Activated CD4-positive, alpha-beta T cell treated with anti-CD3 and anti-CD28 coated beads for 24 hours (primary cell): Measurements from ENCODE around the gene CORO1A.
"Not testable (repeated sequence)": the region's sequence is repeated elsewhere in the genome, so short reads cannot be mapped to it uniquely, and the experiment has no call there.

Experiments
- DNase-seq, 2 donors: peaks; one replicate each; pipeline ENCODE4 v3.0.0-alpha.2; 2020; ENCODE audit warnings: low read depth in 2 of 2

Gene CORO1A

DNA sequence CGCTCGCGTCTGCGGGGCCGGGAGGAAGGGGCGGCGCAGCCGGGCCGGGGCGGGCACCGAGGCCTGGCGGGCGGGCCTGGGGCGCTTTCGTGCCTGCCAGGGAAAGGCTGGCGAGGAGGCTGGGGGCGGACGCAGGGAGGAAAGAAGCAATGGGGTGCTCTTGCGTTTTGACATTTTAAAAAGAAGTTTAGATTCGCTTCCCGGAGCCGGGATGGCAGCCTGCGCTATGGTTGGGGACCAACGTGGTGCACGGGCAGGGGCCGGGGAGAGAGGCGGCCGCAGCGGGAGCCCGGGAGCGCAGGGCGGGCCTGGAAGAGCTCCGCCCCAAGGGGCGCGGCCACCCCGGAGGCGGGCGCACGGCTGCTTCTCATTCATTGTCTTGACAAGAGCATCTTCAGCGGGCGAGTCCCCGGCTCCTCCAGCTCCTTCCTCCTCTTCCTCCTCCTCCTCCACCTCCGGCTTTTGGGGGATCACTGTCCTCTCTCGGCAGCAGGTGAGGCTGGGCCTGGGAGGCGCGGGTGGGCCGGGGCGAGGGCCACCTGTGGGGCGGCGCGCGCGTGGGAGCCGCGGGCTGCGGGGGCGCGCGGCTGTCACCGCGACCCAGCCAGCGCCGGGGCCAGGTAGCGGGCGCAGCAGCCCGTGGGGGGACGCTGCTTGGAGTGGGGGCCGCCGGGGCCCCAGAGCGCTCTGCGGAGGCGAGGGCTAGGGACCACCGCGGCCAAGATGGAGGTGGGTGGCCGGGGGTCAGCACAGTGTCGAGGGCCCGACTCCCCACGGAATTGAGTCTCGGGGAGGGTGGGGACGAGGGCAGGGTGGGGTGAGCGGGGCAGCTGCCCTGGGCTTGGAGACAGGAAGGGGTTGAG, at the start of gene CORO1A:
CORO1A (plus strand) TSS at position 370 of the 863 bp plus-strand sequence. CDS start 1,608 bp downstream, outside the sequence.
- peak; percentile 74 to 83 for DNase-seq

DNA sequence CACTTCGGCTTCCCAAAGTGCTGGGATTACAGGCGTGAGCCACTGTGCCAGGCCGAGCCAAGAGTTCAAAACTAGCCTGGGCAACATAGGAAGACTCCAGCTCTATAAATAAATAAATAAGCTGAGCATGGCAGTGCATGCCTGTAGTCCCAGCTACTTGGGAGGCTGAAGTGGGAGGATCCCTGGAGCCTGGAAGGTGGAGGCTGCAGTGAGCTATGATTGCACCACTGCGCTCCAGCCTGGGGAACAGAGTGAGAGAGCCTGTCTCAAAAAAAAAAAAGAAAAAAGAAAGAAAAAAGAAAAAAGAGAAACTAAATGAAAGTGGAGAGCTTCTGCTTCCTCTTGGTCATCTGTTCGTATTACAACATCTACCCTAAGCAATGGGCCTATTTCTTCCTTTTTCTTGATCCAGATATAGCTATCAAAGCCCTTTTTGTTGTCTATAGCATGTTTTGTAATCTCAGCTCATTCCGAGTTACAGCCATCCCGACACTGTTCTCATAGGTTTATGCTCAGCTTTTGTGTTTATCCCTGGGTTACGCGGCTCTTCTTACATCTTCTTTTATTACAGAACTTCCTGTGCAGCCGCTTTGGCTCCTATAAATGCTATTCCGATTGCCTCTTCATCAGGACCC, 46.3 kb upstream of the CORO1A start:
- DNase-seq = no peak

DNA sequence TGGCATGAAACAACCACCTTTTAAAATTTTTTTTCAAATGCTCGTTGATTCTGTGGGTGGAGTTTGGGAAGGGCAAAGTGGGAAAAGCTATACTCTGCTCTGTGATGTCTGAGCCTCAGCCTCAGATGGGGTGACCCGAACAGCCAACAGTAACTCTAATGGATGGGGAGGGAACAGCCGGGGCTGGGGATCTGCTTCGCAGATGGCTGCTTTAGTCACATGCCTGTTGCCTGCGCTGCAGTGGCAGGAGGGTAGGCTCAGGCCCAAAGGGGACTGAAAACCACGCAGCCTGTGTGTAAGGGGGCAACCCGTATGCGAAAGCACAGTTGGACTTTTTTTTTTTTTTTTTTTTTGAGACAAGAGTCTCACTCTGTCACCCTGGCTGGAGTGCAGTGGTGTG, 45.5 kb upstream of the CORO1A start:
- no peak for DNase-seq

DNA sequence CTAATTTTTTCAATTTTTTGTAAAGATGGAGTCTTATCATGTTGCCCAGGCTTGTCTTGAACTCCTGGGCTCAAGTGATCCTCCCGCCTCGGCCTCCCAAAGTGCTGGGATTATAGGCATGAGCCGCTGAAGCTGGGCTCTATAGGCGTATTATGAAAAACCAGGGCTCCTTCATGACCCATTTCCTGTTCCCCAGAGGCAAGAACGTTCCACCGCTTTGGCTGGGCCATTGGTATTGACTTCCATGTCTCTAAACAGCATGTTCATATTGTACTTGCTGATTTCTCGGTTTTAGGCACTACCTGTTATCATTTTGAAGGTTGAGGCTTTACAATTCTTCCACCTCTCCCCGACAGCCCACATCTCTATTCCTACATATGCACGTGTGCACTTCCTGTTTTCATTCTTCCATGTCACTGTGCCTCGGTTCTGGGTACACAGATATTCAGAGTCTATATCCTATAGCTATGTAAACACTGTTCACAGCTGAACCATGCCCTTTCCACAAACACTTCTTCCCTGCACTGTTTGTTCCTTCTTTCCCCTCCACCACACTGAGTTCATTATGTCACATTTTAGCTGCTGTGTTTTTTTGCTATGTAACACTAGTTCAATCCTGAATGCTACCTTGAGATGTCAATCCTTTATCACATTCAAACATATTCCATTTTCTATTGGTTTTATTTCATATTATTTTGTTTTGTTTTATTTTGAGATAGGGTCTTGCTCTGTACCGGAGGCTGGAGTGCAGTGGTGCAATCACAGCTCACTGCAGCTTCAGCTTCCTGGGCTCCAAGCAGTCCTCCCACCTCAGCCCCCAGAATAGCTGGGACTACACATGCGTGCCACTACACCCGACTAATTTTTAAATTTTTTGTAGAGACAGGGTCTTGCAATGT, 43.6 kb upstream of the CORO1A start:
- DNase-seq = no peak

DNA sequence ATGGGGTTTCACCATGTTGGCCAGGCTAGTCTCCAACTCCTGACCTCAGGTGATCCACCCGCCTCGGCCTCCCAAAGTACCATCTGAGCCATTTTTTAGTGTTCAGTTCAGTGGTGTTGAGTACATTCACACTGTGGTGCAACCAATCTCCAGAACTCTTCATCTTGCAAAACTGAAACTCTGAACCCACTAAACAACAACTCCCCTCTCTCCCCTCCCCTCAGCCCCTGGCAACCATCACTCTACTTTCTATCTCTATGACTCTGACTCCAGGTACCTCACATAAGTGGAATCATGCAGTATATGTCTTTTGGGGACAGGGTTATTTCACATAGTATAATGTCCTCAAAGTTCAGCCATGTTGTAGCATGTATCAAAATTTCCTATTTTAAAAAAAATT, 41.7 kb upstream of the CORO1A start:
- no peak for DNase-seq

DNA sequence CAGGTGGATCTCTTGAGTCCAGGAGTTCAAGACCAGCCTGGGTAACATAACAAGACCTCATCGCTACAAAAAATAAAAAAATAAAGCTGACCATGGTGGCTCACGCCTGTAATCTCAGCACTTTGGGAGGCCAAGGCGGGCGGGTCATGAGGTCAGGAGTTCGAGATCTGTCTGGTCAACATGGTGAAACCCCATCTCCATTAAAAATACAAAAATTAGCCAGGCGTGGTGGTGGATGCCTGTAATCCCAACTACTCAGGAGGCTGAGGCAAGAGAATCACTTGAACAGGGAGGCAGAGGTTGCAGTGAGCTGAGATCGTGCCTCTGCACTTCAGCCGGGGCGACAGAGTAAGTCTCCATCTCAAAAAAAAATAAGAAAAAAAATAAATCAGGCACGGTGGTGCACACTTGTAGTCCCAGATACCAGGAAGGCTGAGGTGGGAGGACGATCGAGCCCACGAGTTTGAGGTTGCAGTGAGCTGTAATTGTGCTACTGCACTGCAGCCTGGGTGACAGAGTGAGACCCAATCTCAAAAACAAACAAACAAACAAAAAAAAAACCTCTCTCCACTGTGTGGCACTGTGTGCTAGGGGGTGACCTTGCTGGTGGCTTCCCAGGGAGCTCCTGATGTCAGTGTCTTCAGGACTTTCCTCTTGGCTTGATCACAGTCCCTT, 40.6 kb upstream of the CORO1A start:
- no peak for DNase-seq

DNA sequence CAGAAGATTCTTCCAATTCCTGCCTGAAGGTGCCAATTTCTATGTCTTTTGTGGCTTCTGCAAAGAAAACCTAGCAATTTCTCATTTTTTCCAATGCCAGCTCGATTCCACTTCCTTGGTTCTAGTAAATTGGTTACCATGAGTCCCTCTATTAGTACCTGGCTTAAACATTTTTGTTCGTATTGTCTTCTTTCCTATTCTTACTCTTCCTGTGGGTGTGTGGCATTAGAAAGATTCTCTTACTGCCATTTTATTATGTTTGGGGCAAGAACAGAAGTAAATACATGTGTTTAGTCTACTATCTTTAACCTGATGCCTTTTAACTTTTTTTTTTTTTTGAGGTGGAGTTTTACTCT, 40.1 kb upstream of the CORO1A start:
- no peak for DNase-seq

DNA sequence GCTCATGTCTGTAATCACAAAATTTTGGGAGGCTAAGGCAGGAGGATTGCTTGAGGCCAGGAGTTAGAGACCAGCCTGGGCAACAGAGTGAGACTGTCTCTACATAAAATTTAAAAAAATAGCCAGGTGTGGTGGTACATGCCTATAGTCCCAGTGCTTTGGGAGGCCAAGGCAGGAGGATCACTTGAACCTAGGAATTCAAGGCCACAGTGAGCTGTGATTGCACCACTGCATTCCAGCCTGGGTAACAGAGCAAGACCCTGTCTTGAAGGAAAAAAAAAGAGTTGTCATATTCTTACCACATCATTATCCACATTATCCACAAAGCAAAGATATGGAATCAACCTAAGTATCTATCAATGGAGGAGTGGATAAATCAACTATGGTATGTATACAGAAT, 39.4 kb upstream of the CORO1A start:
- DNase-seq = no peak

DNA sequence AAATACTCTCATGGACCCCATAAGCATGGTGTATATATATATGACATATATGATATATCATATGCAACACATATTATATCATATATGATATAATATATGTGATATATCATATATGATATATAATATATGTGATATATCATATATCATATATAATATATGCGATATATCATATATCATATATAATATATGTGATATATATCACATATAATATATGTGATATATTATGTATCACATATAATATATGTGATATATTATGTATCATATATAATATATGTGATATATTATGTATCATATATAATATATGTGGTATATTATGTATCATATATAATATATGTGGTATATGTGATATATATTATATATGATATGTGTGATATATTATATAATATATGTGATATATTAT, 38.5 kb upstream of the CORO1A start:
- DNase-seq = no peak

DNA sequence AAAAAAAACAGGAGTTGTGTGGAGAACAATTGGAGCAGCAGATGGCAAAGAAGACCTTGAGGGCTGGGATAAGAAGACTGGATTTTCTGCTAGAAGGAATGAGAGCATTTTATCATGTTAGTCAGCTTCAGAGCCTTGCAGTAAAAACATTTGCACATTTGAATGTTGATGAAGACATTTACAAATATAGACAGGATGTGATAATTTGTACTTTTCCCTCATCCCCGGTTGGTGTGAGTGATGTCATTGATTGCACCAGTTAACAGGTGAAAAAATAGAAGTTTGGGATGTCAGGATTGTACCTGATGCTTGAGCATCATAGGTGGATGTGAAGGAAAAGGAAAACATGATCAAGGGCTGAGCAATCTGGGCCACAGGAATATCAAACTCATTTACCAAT, 37.7 kb upstream of the CORO1A start:
- no peak for DNase-seq

DNA sequence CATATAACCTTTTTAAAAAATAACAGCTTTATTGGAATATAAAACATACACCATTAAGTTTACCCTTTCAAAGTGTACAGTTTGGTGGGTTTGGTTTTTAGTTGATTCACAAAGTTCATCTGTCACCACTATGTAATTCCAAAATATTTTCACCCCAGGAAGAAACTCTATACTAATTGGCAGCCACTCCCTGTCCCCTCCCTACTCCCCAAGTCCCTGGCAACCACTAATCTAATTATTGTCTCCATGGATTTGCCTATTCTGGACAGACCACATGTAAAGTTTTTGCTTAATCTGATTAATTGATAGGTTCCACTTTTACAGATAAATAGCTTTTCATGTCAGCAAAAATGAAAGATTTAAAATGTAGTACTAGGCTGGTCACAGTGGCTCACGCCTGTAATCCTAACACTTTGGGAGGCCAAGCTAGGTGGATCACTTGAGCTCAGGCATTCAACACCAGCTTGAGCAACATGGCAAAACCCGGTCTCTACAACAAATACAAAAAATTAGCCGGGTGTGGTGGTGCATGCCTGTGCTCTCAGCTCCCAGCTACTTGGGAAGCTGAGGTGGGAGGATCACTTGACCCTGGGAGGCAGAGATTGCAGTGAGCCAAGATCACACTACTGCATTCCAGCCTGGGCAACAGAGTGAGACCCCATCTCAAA, 35.4 kb upstream of the CORO1A start:
- no peak for DNase-seq

DNA sequence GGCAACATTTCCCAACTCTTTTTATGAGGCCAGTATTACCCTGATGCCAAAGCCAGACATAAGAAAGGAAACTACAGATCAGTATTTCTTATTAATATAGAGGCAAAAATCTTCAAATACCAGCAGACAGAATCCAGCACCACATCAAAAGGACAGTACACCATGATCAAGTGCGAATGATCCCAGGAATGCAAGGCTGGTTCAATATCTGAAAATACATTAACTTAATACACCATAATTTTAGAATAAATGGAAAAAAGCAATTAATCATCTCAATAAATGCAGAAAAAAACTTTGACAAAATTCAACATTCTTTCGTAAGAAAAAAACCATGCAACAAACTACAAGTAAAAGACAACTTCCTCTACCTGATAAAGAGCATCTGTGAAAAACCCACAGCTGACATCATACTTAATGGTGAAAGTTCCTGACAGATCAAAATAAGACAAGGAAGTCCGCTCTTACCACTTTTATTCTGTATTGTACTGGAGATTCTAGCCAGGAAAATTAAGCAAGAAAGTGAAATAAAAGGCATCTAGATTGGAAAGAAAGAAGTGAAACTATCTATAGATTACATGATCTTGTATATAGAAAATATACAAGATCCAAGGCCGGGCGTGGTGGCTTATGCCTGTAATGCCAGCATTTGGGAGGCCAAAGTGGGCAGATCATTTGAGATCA, 34.0 kb upstream of the CORO1A start:
- no peak for DNase-seq

DNA sequence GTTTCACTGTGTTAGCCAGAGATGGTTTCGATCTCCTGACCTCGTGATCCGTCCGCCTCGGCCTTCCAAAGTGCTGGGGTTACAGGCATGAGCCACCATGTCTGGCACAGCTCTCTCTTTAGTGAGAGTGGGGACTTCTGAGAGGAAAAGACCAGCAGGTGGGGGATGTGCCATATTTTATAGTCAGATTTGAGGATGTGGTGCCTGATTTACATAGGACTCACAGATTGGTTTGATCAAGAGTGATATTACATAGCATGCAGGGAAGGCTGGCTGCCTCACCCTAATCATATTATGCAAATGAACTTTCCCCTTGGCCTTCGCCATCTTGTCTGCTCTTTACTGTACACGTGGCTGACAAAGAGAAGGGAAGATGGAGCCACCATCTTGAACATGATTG, 32.3 kb upstream of the CORO1A start:
- no peak for DNase-seq

DNA sequence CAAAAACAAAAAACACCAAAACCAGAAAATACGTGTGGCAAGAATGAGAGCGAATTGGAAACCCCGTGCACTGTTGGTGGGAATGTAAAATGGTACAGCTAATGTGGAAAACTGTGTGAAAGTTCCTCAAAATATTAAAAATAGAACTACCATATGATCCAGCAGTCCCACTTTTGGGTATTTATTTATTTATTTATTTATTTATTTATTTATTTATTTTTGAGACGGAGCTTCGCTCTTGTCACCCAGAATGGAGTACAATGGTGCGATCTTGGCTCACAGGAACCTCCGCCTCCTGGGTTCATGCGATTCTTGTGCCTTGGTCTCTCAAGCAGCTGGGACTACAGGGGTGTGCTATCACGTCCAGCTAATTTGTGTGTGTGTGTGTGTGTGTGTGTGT, 30.9 kb upstream of the CORO1A start:
- no peak for DNase-seq

DNA sequence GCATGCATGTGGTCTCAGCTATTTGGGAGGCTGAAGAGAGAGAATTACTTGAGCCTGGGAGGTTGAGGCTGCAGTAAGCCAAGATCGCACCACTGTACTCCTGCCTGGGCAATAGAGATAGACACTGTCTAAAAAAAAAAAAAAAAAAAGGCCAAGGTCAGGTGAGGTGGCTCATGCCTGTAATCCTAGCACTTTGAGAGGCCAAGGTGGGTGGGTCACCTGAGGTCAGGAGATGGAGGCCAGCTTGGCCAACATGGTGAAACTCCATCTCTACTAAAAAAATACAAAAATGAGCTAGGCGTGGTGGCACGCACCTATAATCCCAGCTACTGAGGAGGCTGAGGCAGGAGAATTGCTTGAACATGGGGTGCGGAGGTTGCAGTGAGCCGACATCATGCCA, 28.2 kb upstream of the CORO1A start:
- DNase-seq = no peak

DNA sequence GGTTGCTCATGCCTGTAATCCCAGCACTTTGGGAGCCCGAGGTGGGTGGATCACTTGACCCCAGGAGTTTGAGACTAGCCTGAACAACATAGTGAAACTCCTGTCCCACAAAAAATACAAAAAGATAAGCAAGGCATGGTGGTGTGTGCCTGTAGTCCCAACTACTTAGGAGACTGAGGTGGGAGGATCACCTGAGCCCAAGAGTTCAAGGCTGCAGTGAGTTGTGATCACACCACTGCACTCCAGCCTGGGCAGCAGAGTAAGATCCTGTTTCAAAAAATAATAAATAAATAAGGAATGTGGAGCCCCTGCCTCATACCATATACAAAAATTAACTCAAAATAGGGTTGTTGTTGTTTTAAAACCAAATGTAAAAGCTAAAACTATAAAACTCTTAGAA, 26.2 kb upstream of the CORO1A start:
- DNase-seq = no peak

DNA sequence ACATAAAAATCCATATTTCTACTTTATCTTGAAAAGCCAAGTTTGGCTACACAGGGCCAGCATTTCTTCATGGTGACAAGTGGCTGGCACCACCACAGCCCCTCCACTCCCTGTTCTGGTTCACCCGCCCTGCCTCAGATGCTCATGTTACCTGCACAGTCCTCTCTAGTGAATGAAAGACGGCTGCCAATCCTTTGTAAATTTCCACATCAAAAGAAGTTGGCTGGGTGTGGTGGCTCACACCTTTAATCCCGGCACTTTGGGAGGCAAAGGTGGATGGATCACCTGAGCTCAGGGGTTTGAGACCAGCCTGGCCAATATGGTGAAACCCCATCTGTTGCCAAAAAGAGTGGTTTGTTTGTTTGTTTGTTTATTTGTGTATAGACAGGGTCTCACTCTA, 19.9 kb upstream of the CORO1A start:
- no peak for DNase-seq

DNA sequence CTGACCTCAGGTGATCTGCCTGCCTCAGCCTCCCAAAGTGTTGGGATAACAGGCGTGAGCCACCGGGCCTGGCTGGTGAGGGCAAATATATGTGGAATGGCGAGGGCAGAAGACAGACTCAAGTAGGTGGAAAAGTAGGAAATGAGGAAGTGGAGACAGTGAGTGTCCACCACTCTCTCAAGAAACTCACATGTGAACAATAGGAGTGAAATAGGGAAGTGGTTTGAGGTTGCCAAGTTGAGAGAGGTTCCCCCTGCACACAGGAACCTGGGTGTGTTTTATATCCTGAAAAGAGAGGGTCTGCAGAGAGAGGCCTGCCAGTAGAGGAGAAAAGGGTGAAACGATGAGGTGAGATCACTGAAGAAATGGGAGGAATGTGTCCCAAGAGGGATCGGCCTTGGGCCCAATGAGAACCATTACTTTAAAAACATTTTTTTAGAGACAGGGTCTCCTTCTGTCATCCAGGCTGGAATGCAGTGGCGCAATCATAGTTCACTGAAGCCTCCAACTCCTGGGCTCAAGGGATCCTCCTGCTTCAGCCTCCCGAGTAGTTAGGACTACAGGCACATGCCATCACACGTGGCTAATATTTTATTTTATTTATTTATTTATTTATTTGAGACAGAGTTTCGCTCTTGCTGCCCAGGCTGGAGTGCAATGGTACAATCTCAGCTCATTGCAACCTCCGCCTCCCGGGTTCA, 17.1 kb upstream of the CORO1A start:
- DNase-seq = no peak

DNA sequence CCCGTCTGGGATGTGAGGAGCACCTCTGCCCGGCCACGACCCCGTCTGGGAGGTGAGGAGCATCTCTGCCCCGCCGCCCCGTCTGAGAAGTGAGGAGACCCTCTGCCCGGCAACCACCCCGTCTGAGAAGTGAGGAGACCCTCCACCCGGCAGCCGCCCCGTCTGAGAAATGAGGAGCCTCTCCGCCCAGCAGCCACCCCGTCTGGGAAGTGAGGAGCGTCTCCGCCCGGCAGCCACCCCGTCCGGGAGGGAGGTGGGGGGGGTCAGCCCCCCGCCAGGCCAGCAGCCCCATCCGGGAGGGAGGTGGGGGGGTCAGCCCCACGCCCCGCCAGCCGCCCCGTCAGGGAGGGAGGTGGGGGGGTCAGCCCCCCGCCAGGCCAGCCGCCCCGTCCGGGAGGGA, 14.7 kb upstream of the CORO1A start:
- not testable (repeated sequence) for DNase-seq

DNA sequence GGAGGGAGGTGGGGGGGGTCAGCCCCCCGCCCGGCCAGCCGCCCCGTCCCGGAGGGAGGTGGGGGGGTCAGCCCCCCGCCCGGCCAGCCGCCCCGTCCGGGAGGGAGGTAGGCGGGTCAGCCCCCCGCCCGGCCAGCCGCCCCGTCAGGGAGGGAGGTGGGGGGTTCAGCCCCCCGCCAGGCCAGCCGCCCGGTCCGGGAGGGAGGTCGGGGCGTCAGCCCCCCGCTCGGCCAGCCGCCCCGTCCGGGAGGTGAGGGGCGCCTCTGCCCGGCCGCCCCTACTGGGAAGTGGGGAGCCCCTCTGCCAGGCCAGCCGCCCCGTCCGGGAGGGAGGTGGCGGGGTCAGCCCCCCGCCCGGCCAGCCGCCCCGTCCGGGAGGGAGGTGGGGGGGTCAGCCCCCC, 14.0 kb upstream of the CORO1A start:
- DNase-seq = not testable (repeated sequence)
